Activated T-helper 9 cell treated with anti-CD3 and anti-CD28 coated beads, Interleukin-2, amount 50 U/mL, for 16 hours (primary cell): Measurements from ENCODE around the gene SSPN.

ENCODE experiments used
- DNase-seq: peaks from one replicate; pipeline ENCODE4 v3.0.0-alpha.2; 2020; ENCODE audit warnings: low read depth

Gene SSPN

DNA sequence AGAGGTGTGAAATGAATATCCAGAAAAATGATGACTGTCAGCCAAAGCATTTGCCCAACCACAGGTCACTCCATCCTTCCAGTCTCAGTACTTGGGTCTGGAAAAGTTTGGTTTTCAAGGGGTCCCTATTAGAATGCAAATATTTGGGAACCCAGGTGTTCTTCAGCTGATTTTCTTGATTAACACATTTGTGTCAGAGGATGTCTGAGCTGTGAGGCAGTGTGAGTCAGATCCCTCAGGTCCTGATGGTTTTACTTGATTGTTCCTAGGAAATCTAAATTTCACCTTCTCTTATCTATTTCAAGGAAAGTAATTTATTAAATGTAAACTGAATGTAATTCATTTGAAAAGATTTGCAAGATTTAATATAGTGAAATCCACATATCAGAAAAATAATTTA lies 71.5 kb downstream of the SSPN start:
- no peak for DNase-seq

DNA sequence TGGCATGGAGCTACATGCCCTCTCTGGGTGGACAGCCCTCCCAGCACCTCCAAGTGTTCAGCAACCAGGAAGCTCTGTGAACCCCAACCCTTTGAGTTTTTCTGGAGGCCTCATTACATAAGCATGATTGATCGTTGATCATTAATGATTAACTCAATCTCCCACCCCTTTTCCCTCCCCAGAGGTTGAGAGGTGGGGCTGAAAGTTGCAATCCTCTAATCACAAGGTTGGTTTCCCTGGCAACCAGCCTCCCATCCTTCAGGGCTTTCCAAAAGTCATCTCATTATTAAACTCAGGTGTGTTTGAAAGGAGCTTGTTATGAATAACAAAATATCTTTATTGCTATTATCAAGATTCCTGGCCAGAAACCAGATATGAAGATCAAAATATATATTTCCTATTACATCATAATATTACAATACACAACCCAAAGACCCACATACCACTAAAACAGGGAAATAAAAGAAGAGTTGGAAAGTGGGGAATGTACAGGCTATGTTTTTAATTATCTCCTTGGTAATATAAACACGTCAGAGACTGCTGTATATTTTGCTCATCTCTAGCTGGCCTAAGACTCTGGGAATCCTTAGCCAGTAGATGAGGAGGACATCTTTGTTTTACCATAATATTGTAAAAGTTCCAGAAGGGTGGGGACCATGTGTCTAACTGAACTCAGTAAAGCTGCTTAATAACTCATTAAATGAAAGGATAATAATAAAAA lies 73.6 kb downstream of the SSPN start:
- no peak for DNase-seq

DNA sequence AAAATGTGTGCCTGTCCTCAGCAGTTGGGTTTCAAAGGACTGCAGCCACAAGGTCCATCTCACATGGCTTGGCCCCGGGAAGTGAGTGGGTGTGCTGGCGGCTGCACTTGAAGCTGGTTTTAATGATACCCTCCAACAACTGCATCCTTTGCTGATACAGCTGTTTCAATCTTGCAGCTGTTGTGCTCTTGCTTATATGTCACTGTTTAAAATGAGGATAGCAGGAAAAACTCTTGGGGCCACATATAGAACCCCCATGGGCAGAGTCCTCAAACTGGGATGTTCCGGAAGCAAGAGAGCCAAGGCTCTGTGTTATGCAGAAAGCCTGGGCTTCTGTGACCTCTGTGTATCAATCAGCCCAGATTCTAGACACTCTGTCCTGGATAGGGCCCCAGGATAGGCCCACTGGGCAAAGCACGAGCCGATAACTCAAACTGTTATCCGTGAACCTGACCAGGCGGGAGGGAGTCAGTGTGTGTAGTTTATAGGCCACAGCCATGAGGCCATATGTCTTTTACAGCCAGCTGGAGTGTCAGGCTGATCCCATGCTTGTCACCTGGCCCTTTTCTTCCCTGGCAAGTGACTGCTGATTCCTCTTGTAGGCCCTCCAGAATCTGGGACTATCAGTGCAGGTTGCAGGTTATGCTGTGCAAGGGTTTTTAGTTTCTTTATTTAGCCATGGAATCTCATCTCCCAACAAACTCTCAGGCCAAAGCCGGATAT lies 74.3 kb downstream of the SSPN start:
- DNase-seq, result no peak

DNA sequence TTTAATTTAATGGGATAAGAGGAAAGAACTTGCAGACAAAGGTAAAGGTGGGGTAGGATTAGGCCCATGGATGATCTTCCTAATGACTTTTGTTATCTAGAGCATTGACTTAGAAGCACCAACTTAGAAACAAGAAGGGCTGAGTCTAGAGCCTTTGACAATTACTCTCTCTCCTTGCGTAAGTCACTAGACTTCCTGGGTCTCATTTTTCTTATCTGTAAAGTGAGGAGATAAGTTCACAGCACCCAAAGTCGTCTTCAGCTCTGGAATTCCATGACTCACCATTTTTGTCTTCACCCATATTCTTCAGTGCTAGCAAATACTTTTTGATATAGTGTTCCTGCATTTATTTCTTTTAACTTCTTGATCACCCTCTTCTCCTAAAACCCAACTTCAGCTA lies 75.7 kb downstream of the SSPN start:
- no peak for DNase-seq

DNA sequence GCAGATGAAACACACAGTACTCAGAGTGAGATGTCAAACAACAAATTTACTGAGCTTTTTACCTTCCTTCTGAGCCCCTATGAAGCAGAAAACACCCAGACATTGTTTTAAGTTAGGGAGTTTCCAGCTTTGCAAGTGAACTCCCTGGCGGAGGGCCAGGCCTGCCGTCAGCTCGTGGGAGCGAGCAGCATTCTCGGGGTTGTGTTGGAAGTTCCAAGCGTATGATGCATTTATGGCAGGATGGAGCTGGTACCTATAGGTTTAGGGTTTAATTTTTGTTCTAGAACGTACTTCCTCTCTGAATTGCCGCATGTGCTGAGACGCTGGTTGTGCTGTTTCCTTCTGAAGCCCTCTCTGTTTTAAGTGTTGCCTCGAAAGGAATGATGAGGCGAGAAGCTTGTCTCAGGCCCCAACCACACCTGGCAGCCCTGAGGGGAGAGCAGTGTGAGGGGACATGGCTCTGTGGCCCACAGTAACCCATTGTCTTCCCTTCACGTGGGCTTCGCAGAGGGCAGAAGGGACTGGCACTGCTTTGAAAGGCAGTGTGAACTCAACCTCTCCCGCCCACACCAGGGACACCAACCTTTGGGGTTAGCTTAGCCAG lies 76.6 kb downstream of the SSPN start:
- DNase-seq, result no peak

DNA sequence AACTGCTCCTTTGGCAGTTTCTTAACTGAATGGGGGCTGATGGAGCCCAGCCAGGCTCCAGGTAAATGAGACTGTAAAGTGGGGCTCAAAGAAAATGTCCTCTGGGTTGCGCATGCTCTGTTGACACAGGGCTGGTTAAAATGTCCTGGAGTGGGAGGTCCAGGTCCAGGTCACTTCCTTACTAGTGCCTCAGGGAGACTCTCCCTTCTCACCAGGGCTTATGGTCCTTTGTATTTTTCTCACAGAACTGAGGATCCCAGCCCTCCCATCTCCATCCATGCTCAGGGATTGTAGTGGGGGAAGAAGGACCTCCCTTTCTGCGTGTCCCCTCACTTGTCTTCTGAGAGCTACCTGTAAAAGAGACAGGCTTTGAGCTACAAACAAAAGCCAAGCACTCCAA lies 77.5 kb downstream of the SSPN start:
- DNase-seq, result no peak

DNA sequence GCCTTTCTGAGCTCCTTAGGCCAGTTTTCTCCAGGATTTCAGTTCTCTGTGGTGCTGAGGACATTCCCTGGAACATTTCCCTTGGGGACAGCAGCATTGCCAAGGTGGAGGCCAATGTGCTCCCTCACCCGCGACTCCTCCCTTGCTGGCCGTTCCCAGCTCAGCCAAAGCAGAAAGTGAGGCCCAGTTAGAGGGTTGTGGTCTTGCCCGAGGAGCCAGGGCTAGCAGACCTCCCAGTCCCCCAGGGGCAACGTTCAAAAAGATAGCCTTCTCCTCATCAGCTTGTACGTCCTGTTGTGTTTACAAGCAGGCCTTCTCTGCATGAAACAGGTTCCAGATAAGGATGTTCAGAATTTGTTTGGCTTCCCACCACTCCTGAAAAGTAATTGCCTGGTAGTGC lies 78.4 kb downstream of the SSPN start:
- no peak for DNase-seq

DNA sequence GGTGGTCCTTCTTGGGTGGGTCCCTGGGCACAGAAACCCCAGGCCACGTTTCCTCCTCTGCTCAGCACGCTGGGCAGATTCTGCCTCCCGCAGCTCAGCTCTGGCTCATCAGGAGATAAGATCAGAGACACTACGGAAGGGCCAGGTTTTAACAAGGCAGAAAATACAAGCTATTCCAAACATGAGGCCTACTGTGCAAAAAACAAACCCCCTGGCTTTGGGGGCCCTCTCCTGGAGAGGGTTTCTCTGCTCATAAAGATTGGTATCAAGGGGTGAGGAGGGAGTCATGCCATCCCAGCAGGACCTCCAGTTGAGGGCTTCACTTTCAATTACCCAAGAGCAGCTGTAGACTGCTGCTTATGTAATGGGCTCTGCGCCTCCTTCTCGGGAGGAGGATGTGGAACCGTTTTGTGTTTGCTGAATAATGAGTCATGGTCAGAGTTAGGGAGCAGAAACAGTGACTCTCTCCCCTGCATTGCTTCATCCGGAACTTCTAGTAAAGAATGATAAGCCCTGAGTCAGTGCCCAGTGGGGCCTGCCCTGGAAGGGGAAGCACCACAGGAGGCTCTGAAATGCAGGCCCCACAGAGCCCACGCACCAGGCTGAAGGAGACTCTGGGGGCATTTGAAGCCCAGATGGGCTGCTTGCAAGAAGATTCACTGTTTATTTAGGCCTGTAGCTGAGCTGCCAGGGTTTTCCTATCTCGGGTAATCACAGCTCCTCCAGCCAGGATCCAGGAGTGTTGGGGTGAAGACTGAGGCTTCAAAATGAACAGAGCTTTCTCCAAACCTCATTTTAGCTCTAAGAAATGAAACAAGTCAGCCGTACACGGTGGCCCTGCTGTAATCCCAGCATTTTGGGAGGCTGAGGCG lies 79.3 kb downstream of the SSPN start:
- peak; percentile 9 for DNase-seq

DNA sequence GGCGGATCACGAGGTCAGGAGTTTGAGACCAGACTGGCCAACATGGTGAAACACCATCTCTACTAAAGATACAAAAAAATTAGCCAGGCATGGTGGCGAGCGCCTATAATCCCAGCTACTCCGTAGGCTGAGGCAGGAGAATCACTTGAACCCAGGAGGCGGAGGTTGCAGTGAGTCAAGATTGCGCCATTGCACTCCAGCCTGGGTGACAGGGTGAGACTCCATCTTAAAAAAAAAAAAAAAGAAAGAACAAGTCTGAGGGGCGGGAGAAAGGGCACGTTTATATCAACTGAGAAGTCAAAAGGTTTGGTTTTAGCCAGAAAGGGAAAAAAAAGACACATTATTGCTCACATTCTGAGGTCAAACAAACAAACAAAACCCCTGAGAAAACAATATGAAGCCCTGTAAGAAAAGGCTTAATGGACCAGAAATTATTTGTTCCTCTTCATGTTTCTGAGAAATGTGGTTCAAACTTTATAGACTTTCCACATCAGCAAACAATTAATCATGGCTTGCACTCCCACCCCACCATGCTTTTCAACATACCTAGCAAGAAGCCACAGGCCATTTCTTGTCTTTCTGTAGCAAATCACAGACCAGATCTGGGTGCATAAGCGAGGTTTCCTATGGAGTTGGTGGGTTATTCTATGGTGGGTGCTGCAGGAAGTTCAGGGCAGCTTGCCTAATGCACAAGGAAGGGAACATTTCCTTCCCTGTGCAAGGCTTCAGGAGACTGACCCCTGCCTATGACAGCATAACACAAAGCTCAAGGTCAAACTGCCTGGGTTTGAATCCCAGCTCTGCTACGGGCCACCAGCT lies 80.1 kb downstream of the SSPN start:
- no peak for DNase-seq

DNA sequence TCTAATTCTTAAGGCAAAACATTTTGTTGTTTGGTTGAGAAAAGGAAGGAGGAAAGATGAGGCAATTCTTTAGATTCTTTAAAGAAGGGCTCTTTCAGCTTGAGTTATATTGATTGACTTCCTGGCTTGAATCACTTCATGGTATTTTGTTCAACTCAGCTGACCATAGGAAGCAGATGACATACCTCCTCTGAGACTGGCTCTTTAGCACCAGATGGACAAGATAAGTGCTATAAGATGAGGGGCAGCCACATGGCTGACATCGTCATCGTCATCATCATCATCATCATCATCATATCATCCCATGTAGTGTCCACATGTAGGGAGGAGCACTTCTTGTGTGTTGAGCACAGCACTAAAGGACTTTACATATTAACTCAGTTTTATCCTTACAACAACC lies 81.3 kb downstream of the SSPN start:
- no peak for DNase-seq

DNA sequence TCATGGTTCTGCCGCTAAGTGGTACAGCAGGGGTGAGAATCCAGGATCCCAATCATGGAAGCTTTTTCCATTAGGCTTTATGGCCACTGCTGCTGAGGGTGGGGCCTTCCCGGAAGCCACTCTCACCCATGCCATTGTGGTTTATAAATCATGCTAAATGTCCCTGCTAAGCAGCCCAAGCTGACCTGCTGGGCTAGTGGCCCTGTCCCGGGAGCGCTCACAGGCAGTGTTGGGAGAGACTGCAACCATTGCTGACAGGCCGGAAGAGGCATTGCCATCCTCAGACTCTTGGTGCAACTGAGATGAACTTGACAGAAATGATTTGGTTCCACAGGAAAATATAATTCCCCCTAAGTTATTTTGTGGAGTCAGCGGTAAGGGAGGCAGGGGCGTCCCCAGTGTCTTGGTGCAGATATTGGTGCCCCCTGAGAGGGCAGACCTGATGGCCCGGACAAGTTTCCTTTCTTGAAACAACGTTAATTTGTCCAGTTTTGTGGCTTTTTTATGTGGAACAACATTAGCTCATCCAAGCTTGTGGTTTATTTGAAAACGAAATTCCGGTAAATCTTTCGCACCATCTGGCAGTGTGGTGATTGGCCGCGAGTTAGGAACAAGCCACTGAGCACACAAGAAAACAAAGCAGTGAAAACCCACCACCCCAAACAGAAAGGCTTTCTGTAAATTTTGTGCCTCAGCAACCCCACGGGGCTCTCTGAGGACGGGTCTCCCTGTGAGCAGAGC lies 82.3 kb downstream of the SSPN start:
- DNase-seq, result no peak

DNA sequence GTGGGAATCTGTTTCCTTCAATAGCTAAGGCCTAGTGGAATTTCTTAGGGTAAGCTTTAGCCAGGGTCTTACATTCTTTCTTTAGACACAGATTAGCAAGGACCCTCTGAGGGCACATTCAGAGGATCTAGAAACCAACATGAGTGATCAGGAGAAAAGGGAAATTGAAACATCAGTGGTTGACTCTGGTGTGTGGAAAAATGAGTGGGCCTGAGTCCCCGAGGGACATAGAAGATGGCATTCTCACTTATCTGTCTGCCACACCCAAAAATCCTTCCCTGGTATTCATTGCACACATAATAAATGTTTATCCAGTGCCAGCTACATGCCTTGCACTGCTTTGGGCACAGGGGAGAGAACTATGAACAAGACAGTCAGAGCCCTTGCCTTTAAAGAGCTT lies 82.9 kb downstream of the SSPN start:
- no peak for DNase-seq

DNA sequence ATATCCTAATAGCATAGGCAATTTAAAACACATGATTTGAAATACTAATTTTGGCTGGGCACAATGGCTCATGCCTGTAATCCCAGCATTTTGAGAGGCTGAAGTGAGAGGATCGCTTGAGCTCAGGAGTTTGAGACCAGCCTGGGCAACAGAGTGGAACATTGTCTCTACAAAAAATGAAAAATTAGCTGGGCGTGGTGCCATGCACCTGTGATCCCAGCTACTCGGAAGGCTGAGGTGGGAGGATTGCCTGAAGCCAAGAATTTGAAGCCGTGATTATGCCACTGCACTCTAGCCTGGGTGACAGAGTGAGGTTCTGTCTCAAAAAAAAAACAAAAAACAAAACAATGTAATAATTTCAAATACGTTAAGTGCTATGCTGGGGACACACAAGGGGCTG lies 83.3 kb downstream of the SSPN start:
- no peak for DNase-seq

DNA sequence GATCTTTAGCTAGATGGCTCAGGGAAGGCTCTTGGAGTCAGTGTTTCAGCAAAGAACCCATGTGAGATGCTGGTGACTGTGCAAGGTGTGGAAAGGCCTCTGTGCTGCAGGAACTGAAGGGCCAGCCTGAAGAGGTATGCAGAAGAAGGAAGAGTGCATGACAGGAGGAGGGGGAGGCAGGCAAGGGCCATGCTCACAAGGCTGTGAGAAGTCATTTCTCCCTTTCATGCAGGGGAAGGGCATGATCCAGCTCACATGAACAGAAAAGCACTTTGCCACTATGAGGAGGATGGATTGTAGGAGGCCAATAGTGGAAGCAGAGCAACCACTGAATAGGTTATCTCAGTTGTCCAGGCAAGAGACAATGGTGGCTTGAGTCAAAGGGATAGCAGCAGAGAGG lies 83.7 kb downstream of the SSPN start:
- DNase-seq, result no peak

DNA sequence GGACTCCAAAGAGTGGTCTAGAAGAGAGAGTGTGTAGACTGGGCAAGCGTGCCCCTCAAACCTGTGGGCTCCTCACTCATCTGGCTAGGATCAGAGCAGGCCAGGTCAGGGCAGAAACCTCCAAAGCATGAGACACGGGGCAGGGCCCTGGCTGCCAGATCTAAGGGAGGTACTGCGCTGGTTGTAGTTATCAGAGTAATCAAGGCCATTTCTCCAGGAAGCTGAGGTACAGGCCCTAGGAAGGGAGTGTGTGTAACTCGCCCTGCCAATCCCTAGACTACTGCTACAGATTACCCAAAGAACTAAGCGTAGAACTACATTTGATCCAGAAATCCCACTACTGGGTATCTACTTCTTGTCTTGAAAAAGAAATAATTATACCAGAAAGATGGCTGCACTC lies 84.5 kb downstream of the SSPN start:
- DNase-seq, result no peak

DNA sequence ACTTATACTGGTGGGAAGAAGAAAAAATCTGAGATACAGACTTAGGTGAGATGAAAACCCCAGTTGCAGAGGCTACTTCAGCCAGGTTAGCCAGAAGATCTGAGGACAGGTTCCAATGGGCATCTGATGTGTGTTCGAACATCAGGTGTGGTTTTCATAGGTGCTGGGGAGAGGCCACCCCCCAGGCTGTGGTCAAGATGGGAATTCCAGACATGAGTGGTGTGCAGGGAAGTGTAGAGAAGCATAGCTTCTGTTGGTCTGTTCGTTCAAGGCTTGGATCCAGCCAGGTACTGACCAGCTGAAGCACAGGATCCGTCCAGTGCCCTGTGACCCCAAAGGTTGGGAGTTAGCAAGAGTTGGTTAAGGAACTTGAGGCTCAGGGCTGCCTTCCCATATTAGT lies 85.5 kb downstream of the SSPN start:
- DNase-seq, result no peak

DNA sequence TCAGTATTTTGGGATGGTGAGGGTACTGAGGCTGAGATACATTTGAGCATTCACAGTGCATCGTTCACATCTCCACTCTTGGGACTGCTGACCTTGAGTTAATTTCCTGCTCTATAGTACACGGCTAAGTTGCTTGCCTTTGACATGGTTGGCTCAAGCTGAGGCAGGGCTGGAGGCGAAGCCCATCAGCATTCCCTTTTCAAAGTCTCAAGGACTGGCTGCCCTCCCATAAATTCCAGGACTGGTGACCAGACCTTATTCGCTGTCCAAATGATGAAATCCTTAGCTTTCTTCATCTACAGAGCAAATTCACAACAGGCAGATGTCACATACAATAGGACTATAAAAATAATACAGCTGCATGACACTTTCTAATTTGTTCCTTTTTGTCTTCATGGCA lies 85.9 kb downstream of the SSPN start:
- no peak for DNase-seq

DNA sequence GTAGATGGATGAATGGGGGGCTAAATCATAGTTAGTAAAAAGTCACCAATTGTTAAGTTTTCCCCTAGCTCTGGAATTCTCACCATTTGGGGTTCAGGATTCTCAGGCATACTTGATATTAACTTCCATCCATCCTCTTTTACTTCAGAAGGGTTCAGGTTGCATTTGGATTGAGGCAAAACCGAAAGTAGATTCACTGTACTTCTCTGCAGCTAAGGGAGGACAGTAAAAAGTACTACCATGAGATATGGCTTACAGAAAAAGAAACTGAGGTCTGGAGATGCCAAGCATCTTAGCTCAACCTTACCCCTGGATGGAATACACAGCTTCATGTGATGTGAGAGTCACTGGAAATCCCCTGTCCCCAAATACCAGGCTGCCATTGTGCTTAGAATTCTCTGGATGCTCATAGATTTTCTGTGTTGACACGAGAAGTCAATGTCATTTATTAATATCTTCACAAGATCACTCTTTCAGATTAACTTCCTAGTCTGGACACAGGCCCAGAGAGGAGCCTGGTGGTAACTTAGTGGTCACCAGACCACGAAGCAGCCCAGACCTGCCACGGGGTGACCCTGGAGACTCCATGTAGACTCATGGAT lies 87.1 kb downstream of the SSPN start:
- no peak for DNase-seq

DNA sequence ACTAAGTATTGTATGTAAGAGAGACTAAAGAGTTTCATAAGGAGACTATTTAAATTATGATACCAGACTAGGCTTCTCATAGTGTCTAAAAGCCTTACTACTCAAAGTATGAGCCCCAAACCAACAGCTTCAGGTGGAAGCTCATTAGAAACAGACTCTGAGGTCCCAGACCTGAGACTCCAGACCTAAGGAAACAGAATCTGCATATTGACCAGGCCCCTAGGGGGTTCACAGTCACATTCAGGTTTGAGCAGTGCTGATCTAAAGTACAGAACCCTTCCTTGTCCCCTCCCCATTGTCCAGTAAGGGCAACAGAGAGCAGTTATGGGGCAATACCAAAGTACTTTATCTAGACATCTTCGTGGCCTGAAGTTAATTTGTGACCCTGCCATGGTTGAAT lies 87.7 kb downstream of the SSPN start:
- no peak for DNase-seq

DNA sequence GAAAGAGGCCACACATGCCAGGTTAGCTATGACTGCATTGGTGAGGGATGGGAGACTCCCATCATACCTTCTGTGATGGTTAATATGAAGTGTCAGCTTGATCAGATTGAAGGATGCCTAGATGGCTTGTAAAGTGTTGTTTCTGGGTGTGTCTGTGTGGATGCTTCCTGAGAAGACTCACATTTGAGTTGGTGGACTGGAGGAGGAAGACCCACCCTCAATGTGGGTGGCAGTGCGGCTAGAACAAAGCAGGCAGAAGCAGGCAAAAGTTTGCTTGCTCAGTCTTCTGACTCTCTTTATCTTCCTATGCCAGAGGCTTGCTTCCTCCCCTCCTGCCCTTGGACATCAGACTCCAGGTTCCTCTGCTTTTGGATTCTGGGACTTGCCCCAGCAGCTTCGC lies 88.2 kb downstream of the SSPN start:
- DNase-seq, result no peak

DNA sequence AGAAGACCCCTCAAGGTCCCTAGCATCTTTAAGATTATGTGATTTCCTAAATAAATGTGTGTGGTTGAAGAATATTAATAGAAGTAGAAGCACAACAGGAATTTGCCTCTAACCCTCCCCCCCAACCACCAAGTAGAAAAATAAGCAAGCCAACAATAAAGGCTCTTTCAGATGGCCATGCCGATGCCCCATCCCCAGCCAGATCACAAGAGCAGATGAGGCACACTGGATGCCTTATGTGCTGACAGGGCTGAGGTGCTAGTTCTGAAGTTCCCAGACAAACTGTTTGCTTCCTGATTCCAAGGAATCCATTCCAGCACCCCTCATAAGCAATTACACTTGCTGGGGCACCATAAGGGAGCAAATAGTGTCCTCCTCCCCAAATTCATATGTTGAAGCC lies 90.0 kb downstream of the SSPN start:
- no peak for DNase-seq
